AML-193 (cell line): ENCODE measurements around the gene SLC35F3.
A peak's percentile ranks its signal among the peaks of the same experiment; 100 is the strongest.

Source experiments
- DNase-seq, 2 experiments: peaks; one replicate each; lab custom pipeline; 2025; lab: John Stamatoyannopoulos, UW

SLC35F3 gene

DNA sequence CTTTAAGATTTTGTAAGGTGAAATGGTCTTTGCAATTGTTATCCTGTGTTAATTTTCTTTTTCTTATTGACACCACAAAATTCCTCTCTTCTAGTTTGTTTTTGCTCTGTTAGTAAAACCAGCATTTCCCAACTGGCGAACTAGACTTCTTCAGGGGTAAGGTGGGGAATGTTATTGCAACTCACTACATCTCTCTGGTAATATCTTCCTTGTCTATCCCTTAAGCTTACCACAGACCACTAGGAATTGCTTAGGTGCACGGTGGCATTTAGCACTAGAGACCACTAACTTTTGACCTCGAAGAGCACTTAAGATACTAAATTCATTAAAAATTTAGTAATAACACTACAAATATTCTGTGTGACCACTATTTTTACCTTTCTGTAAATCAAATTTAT, 464.6 kb downstream of the SLC35F3 start:
- no peak for DNase-seq

DNA sequence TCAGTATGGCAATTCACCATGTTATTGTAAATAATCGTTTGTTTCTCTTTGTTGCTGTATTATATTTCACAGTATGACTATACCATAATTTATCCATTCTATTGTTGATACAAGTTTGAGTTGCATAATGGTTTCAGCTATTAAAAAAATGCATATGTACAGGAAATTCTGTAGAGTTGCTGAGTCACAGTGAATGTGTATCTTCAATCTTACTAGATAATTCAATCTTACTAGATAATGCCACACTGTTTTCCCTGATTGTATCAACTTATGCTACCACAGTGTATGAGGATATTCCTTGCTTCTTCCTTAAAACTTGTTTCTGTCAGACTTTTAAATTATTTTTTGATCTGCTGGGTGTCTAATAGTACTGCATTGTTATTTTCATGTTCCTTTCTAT, 465.3 kb downstream of the SLC35F3 start:
- DNase-seq = peak; percentile 35 to 41

DNA sequence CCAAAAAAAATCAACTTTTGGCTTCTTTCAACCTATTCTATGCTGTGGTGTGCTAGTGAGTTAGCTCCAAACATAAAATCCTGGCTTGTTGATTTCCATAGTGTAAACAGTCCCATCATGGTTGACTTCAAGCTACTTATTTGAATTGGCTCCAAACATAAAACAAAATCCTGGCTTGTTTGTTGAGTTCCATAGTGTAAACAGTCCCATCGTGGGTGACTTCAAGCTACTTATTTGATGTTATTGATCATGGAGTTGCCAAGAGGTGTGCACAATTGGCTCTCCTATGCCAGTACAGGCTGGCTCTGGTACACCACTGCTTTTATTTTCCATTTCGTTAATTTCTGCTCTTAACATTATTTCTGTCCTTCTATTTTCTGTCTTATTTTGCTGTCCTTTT, 466.9 kb downstream of the SLC35F3 start:
- no peak for DNase-seq

DNA sequence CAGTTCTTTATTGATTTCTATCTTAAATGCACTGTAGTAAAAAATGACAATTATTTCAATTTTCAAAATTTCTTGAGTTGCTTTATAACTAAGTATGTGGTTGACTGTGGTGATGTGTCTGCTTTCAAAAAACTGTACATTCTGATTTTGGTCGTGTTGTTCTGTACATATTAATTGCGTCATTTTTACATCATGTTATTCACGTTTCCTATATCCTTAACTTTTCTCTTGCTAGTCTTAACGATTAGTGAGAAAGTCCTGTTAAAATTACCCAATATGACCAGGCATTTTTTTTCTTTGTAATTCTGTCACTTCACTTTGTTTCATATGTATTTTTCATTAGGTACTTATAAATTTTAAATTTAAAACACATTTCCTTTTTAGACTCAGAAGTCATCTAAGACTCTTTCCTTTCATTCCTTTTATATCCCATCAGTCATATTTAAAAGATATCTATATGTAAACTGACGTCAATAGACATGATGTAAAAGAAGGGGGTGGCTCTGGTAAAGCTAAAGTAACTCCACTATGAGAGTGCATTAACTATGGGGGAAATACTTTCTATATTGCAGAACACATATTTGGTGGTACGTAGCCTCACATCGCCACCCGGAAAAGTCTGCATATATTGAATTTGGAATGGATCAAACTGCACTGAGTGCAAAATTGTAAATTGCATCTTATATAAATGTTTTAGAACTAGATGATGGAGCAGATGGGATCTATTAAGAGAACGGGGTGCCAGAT, 467.7 kb downstream of the SLC35F3 start:
- no peak for DNase-seq

GRCh38 chr1:234373064-234373958, 468.8 kb downstream of the SLC35F3 start, which contains the start of gene COA6:
Gene COA6, plus strand, starts transcription at chr1:234373456. Its CDS starts 11 bp downstream, at chr1:234373467.
- DNase-seq = peak; percentile 88 to 92

GRCh38 chr1:234373959-234374254, 469.4 kb downstream of the SLC35F3 start:
- no peak for DNase-seq
